Loucy (cell line): ENCODE data around the gene PLD5.

Experiments
- H2AFZ ChIP-seq: fragments of 200-600 bp; sonication (generic); 2 replicates; pipeline ENCODE4 v1.6.0; 2016; ENCODE audit warnings: antibody characterized with exemption, mild to moderate bottlenecking, low read length, moderate library complexity
- H3F3A ChIP-seq: fragments of 200-600 bp; 2 replicates; pipeline ENCODE4 v1.6.0; 2016; ENCODE audit warnings: antibody characterized with exemption, low read depth, mild to moderate bottlenecking
- H3K27me3 ChIP-seq: fragments of 200-600 bp; sonication (generic); 2 replicates; pipeline ENCODE4 v1.6.1; 2014; ENCODE audit warnings: low read length, mild to moderate bottlenecking; ENCODE audit not compliant: insufficient read depth, poor library complexity, severe bottlenecking
- H3K36me3 ChIP-seq: fragments of 200-600 bp; sonication (generic); 2 replicates; pipeline ENCODE4 v1.6.1; 2016; ENCODE audit warnings: low read length; ENCODE audit not compliant: insufficient read depth
- H3K4me1 ChIP-seq: fragments of 200-600 bp; sonication (generic); 2 replicates; pipeline ENCODE4 v1.5.1; 2014; ENCODE audit warnings: low read length, mild to moderate bottlenecking; ENCODE audit not compliant: insufficient read depth, poor library complexity, severe bottlenecking
- H3K4me2 ChIP-seq: fragments of 200-600 bp; sonication (generic); 2 replicates; pipeline ENCODE4 v1.6.0; 2014; ENCODE audit warnings: antibody characterized with exemption, low read length, low read depth, mild to moderate bottlenecking; ENCODE audit not compliant: poor library complexity, severe bottlenecking
- H3K4me3 ChIP-seq: fragments of 200-600 bp; sonication (generic); 2 replicates; pipeline ENCODE4 v1.5.1; 2014; ENCODE audit warnings: low read length, mild to moderate bottlenecking, mixed read lengths; ENCODE audit not compliant: poor library complexity, severe bottlenecking
- H3K79me2 ChIP-seq: fragments of 200-600 bp; sonication (generic); 2 replicates; pipeline ENCODE4 v1.6.1; 2014; ENCODE audit warnings: low read length; ENCODE audit not compliant: insufficient read depth
- H3K9ac ChIP-seq: fragments of 200-600 bp; sonication (generic); 2 replicates; pipeline ENCODE4 v1.6.0; 2014; ENCODE audit warnings: mild to moderate bottlenecking, low read depth, low read length, moderate library complexity; ENCODE audit not compliant: poor library complexity, severe bottlenecking
- H3K9me2 ChIP-seq: fragments of 200-600 bp; sonication (generic); replicated peaks from 2 replicates; pipeline ENCODE4 v1.6.1; 2016; ENCODE audit warnings: low read depth, low read length, mixed read lengths
- H3K9me3 ChIP-seq: fragments of 200-600 bp; sonication (generic); 2 replicates; pipeline ENCODE4 v1.6.1; 2014; ENCODE audit warnings: mild to moderate bottlenecking, antibody characterized with exemption, low read length, low read depth; ENCODE audit not compliant: insufficient read depth
- H4K20me1 ChIP-seq: fragments of 200-600 bp; sonication (generic); 2 replicates; pipeline ENCODE4 v1.6.0; 2014; ENCODE audit warnings: antibody characterized with exemption, low read length, mild to moderate bottlenecking; ENCODE audit not compliant: insufficient read depth, poor library complexity, severe bottlenecking
- EZH2phosphoT487 ChIP-seq: fragments of 200-600 bp; IDR thresholded peaks from 2 replicates; pipeline ENCODE4 v1.6.1; 2018; ENCODE audit warnings: antibody characterized with exemption, mild to moderate bottlenecking, moderate library complexity, borderline replicate concordance
- TF ChIP-seq, protein P1 (sequence below): fragments of 200-600 bp; sonication (generic); conservative IDR thresholded peaks from 2 replicates; pipeline ENCODE4 v1.5.1; 2014; ENCODE audit warnings: mild to moderate bottlenecking, antibody characterized with exemption, low read length

Gene PLD5

DNA sequence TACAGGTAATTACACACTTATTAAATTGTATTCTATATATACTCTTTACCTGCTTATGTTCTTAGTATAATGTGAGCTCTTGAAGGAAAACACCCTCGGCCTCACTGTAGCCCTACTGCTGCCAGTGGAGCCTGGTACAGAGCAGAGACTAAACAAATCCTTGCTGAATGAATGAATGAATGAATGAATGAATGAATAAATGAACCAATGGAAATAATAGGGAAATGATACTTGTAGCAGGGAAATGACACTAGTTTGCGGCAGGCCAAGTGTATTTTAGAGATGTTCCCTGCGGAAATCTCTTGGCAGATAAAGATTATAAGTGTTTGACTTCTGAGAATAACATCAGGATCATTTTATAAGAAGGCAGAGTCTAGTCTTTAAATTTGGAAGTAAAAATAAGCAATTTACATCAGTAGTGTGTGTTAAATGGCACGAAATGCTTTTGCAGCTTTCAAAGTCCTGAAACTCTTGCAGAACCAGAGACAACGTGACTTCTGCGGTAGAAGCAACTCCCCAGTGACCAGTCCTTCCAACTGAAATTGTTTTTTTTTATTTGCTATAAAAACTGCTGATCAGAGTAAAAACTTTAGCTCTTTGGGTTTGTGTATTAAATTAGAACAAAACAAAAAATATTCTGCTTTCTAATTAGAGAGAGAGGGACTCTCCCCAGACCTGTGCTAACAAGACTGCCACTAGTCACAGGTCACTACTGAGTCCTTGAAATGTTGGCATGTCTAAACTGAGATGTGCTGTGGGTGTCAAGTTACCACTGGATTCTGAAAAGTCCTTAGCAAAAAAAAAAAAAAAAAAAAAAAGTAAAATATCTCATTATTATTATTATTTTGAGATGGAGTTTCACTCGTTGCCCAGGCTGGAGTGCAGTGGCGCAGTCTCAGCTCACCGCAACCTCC is 326.3 kb downstream of the PLD5 start:
- Histone ChIP-seq H3K4me3 (no peak overlapping the region), H3K36me3 (no peaks in the 10 kb centered on the region), H3F3A (no peaks in the 10 kb centered on the region), H3K4me2 (no peak overlapping the region), H3K79me2 (no peaks in the 10 kb centered on the region), H3K4me1 (no peaks in the 10 kb centered on the region), H3K27me3 (no peaks in the 10 kb centered on the region), H3K9me3 (no peaks in the 10 kb centered on the region), H3K9me2 (no peaks in the 10 kb centered on the region), H4K20me1 (no peaks in the 10 kb centered on the region), H3K9ac (no peak overlapping the region), H2AFZ (no peak overlapping the region)
- TF ChIP-seq, protein P1, sequence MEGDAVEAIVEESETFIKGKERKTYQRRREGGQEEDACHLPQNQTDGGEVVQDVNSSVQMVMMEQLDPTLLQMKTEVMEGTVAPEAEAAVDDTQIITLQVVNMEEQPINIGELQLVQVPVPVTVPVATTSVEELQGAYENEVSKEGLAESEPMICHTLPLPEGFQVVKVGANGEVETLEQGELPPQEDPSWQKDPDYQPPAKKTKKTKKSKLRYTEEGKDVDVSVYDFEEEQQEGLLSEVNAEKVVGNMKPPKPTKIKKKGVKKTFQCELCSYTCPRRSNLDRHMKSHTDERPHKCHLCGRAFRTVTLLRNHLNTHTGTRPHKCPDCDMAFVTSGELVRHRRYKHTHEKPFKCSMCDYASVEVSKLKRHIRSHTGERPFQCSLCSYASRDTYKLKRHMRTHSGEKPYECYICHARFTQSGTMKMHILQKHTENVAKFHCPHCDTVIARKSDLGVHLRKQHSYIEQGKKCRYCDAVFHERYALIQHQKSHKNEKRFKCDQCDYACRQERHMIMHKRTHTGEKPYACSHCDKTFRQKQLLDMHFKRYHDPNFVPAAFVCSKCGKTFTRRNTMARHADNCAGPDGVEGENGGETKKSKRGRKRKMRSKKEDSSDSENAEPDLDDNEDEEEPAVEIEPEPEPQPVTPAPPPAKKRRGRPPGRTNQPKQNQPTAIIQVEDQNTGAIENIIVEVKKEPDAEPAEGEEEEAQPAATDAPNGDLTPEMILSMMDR: no peak
- no peak for TF ChIP-seq EZH2phosphoT487

DNA sequence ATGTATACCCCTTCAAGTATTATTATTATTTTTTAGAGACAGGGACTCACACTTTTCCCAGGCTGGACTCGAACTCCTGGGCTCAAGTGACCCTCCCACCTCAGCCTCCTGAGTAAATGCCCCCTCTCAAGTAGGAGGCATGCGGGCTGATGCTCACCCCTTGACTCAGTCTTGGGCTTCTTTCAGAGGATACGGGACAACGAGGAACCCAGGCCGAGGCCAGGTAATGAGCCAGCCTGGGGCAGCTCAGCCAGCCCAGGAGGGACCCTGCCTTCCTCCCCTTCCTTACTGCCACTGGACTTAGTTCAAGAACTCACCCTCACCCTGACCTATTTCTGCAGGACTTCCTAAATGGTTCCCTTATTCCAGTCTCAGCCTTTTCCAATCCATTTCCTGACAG is 327.6 kb downstream of the PLD5 start:
- Histone ChIP-seq H3K9me3 (no peaks in the 10 kb centered on the region), H2AFZ (no peak overlapping the region), H3K36me3 (no peaks in the 10 kb centered on the region), H3K27me3 (no peaks in the 10 kb centered on the region), H3K9me2 (no peaks in the 10 kb centered on the region), H3K9ac (no peak overlapping the region), H3K79me2 (no peaks in the 10 kb centered on the region), H3F3A (no peaks in the 10 kb centered on the region), H4K20me1 (no peaks in the 10 kb centered on the region), H3K4me3 (no peak overlapping the region), H3K4me1 (no peaks in the 10 kb centered on the region), H3K4me2 (no peak overlapping the region)
- no peak for TF ChIP-seq EZH2phosphoT487
- TF ChIP-seq, protein P1: no peak

DNA sequence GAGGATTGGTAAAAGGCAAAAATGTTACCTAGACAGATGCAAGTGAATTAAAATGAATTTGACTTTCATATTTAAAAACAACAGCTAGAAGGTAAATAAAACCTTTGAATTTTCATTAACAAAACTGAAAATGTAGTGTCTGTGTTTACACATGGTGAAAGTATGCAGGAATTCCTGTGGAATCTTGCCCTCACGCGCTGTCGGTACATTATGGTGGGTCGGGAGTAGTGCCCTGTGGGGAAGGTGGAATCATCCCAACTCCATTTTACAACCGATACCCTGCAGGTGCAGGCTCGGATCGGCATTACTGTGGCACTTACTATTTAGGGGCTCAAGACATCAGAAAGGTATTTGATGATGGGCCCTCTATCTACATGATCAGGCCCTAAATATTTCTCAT is 328.4 kb downstream of the PLD5 start:
- no peaks in the 10 kb centered on the region for H3F3A ChIP-seq
- no peak overlapping the region for H3K4me3 ChIP-seq
- H3K27me3 ChIP-seq: no peaks in the 10 kb centered on the region
- no peaks in the 10 kb centered on the region for H3K4me1 ChIP-seq
- H3K4me2 ChIP-seq: no peak overlapping the region
- H3K79me2 ChIP-seq: no peaks in the 10 kb centered on the region
- H3K36me3 ChIP-seq: no peaks in the 10 kb centered on the region
- no peak overlapping the region for H3K9ac ChIP-seq
- no peaks in the 10 kb centered on the region for H4K20me1 ChIP-seq
- no peak overlapping the region for H2AFZ ChIP-seq
- H3K9me3 ChIP-seq: no peaks in the 10 kb centered on the region
- no peaks in the 10 kb centered on the region for H3K9me2 ChIP-seq
- TF ChIP-seq, protein P1: no peak
- no peak for TF ChIP-seq EZH2phosphoT487
